Measurements from ENCODE around the gene SPRTN. TPM values are rescaled to one million over a fixed set of nuclear protein-coding genes. Genes with fewer than 3 reads are reported as not detected.

The SPRTN gene
- polyA plus RNA-seq, 1 of the 3 experiments (the other 2 are of a cell fraction) = 17.3 TPM

- TF ChIP-seq MXI1 (IDR thresholded peaks at IDR 0.05; ENCODE audit: low read depth, low read length) (peak; percentile 90), NRF1 (IDR thresholded peaks at IDR 0.05; ENCODE audit: low read depth, low read length) (peak; percentile 100), JUND (IDR thresholded peaks at IDR 0.05) (no peak), IRF3 (IDR thresholded peaks at IDR 0.05; ENCODE audit: low read depth, low read length) (no peak), CTCF (IDR thresholded peaks at IDR 0.05) (peak; percentile 8; the same call in 1 of the 2 replicates), ZBTB33 (IDR thresholded peaks at IDR 0.05; ENCODE audit: borderline replicate concordance, low read depth) (peak; percentile 96), ELF1 (IDR thresholded peaks at IDR 0.05) (peak; percentile 99), CHD2 (IDR thresholded peaks at IDR 0.05; ENCODE audit: low read length, partially characterized antibody) (peak; percentile 99)
Measured at GRCh38 chr1:231337472-231338269, 422 bp upstream of the SPRTN start, which contains the start of gene EXOC8 (continued).

DNA sequence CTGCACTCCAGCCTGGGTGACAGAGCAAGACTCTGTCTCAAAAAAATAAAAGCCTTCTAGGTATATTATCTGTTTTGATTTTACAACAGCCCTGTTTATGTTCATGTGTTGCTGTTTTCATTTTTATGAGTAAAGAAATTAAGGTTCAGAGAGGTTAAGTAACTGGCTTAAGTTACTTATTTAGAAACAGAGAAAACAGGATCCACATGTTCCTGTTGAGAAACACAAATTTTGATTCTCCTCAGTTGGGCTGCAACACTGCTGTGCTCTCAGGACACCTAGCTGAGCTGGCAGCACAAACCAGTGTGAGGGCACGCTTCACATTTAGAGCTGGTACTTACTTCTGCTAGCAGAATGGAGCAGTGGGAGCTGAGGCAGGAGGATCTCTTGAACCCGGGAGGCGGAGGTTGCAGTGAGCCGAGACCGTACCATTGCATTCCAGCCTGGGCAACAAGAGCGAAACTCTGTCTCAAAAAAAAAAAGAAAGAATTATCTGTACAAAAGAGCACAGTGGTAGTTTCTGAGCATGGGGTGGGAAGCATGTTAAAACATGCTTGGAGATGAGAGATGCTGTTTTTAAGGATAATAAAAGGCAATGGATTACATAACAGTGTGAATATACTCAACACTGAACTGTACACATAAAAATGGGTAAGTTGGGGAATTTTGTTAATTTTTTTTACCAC lies 2.4 kb downstream of the SPRTN start:
- Histone ChIP-seq H3K4me2 (no peak overlapping the region), H3K36me3 (replicated peaks in 1 of 2; ENCODE audit: control insufficient read depth in 1 of 2, insufficient read depth in 2 of 2, low read length in 1 of 2) (peaks cover 14 to 21% of the 10 kb centered on the region in 2 experiments), H3K9me3 (no peaks in the 10 kb centered on the region), H3K9ac (no peak overlapping the region), H3K27ac (ENCODE audit: low read depth in 2 of 2, low read length in 1 of 2) (no peak overlapping the region), H3K4me3 (ENCODE audit: low read depth in 2 of 2, low read length in 1 of 2) (no peak overlapping the region), H3F3A (replicated peaks; ENCODE audit: insufficient read depth) (peaks cover 6% of the 10 kb centered on the region), H3K79me2 (ENCODE audit: insufficient read depth) (peaks cover 80% of the 10 kb centered on the region), H3K4me1 (ENCODE audit: control insufficient read depth in 1 of 2, insufficient read depth in 2 of 2, low read depth in 1 of 2, low read length in 1 of 2) (peaks cover 0 to 23% of the 10 kb centered on the region in 2 experiments; a peak in 2 of 4 replicates), H4K20me1 (ENCODE audit: insufficient read depth) (peaks cover 17% of the 10 kb centered on the region), H3K27me3 (ENCODE audit: insufficient read depth) (no peaks in the 10 kb centered on the region), H2AFZ (ENCODE audit: low read depth) (no peak overlapping the region), H3K9me2 (no peaks in the 10 kb centered on the region)
- CTCF ChIA-PET = no interaction called here
- POLR2A ChIA-PET = no interaction called here
- WGBS (ENCODE audit: low lambda C conversion rate) = 96% methylated on average over 6 of the region's 6 CpGs
- no peak for TF ChIP-seq USF2 (IDR thresholded peaks at IDR 0.05; ENCODE audit: borderline replicate concordance, low read depth, low read length)
- no peak for TF ChIP-seq POLR2AphosphoS5 (IDR thresholded peaks at IDR 0.05; ENCODE audit: low read depth, low read length)
- no peak for TF ChIP-seq JUND (IDR thresholded peaks at IDR 0.05)
- TF ChIP-seq, protein P1, sequence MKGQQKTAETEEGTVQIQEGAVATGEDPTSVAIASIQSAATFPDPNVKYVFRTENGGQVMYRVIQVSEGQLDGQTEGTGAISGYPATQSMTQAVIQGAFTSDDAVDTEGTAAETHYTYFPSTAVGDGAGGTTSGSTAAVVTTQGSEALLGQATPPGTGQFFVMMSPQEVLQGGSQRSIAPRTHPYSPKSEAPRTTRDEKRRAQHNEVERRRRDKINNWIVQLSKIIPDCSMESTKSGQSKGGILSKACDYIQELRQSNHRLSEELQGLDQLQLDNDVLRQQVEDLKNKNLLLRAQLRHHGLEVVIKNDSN (IDR thresholded peaks at IDR 0.05; ENCODE audit: borderline replicate concordance, low read depth) = no peak
- no peak for TF ChIP-seq ZBTB33 (IDR thresholded peaks at IDR 0.05; ENCODE audit: borderline replicate concordance, low read depth)
- no peak for TF ChIP-seq SMC3 (IDR thresholded peaks at IDR 0.05; ENCODE audit: low read depth, low read length)
- no peak for TF ChIP-seq ELF1 (IDR thresholded peaks at IDR 0.05)
- TF ChIP-seq MXI1 (IDR thresholded peaks at IDR 0.05; ENCODE audit: low read depth, low read length) = no peak
- no peak for TF ChIP-seq GABPA (IDR thresholded peaks at IDR 0.05; ENCODE audit: low read depth)
- TF ChIP-seq SIN3A (IDR thresholded peaks at IDR 0.05; ENCODE audit: borderline replicate concordance, low read depth, low read length) = no peak
- DNase-seq = no peak
